ENCODE results near the gene LRRC26.

DNA sequence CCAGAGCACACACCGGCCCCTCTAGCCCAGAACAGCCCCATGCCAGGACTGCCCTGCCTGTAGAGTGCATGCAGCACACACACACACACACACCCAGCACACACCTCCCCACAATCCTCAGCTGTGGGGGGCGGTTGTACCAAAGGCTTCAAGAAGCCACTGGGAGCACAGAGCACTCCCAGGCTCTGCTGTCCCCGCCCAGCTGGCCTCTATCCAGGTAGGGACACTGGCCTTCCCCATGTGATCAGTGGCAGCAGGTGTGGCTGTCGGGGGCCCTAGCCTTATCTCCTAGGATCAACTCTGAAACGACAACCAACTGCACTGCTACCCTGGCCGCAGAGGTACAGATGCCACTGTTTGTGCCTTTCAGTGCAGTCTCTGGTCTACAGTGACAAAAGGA lies 16.5 kb upstream of the LRRC26 start:
- TF ChIP-seq POLR2AphosphoS5 (IDR thresholded peaks at IDR 0.05; ENCODE audit: low read depth): no peak
- TF ChIP-seq, protein P1, sequence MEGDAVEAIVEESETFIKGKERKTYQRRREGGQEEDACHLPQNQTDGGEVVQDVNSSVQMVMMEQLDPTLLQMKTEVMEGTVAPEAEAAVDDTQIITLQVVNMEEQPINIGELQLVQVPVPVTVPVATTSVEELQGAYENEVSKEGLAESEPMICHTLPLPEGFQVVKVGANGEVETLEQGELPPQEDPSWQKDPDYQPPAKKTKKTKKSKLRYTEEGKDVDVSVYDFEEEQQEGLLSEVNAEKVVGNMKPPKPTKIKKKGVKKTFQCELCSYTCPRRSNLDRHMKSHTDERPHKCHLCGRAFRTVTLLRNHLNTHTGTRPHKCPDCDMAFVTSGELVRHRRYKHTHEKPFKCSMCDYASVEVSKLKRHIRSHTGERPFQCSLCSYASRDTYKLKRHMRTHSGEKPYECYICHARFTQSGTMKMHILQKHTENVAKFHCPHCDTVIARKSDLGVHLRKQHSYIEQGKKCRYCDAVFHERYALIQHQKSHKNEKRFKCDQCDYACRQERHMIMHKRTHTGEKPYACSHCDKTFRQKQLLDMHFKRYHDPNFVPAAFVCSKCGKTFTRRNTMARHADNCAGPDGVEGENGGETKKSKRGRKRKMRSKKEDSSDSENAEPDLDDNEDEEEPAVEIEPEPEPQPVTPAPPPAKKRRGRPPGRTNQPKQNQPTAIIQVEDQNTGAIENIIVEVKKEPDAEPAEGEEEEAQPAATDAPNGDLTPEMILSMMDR (IDR thresholded peaks at IDR 0.05; ENCODE audit: insufficient read depth, low read length): no peak

Measured in HL-60 (cell line).